T-cell (primary cell): ENCODE data around the gene OR6X1. TPM values are rescaled to one million over a fixed set of nuclear protein-coding genes. Genes with fewer than 3 reads are reported as not detected.
"Not testable (repeated sequence)": the region's sequence is repeated elsewhere in the genome, so short reads cannot be mapped to it uniquely, and the experiment has no call there.

ENCODE experiments used
- ATAC-seq, 4 experiments: fragments of 200-7000 bp in 3 of 4; fragments of 150-1000 bp in 1 of 4; cut with Tn5 transposase; replicated peaks in 1 of 4; 1 replicate in 3 of 4; 2 replicates in 1 of 4; pipeline ENCODE4 v1.10.0; 2021; ENCODE audit warnings: moderate library complexity in 3 of 4, mild to moderate bottlenecking in 2 of 4, moderate number of reproducible peaks in 1 of 4
- CTCF ChIA-PET, 2 donors: fragments of 300-600 bp; sonication (Branson Sonifier 250); formaldehyde crosslinking; loops; one replicate each; lab custom pipeline; 2022; ENCODE audit warnings: antibody characterized with exemption in 2 of 2; lab: Charles Lee
- POLR2A ChIA-PET, 2 donors: fragments of 300-600 bp; sonication (Branson Sonifier 250); formaldehyde crosslinking; loops; one replicate each; lab custom pipeline; 2022; ENCODE audit warnings: antibody characterized with exemption in 2 of 2; lab: Charles Lee
- DNase-seq, 35 experiments: peaks; one replicate each; pipeline versions ENCODE4 v3.0.0 to v3.0.0-alpha.2; 2013 to 2023
- H3K27ac ChIP-seq: one replicate; pipeline ENCODE4 v1.5.1; 2013; ENCODE audit warnings: low read length
- H3K27me3 ChIP-seq, 2 experiments: replicated peaks in 1 of 2; 1 replicate in 1 of 2; 2 replicates in 1 of 2; pipeline versions ENCODE4 v1.6.1 to v1.7.0; 2013; ENCODE audit warnings: low read length in 1 of 2, mixed read lengths in 1 of 2; ENCODE audit not compliant: control insufficient read depth in 2 of 2, insufficient read depth in 2 of 2; ENCODE audit errors: extremely low read depth in 1 of 2
- H3K36me3 ChIP-seq, 2 donors: 1 replicate in 1 of 2; 2 replicates in 1 of 2; pipeline versions ENCODE4 v1.6.1 to v1.7.0; 2013; ENCODE audit warnings: low read length in 1 of 2; ENCODE audit not compliant: control insufficient read depth in 2 of 2, insufficient read depth in 1 of 2; ENCODE audit errors: extremely low read depth in 1 of 2
- H3K4me1 ChIP-seq, 2 experiments: 1 replicate in 1 of 2; 2 replicates in 1 of 2; pipeline versions ENCODE4 v1.6.1 to v1.7.0; 2013; ENCODE audit warnings: low read length in 2 of 2, mixed read lengths in 1 of 2; ENCODE audit not compliant: insufficient read depth in 2 of 2, control insufficient read depth in 1 of 2; ENCODE audit errors: extremely low read depth in 1 of 2
- H3K4me3 ChIP-seq, 2 donors: 1 replicate in 1 of 2; 2 replicates in 1 of 2; pipeline versions ENCODE4 v1.5.1 to v1.7.0; 2013; ENCODE audit warnings: mild to moderate bottlenecking in 2 of 2, low read length in 1 of 2, moderate library complexity in 1 of 2; ENCODE audit not compliant: control insufficient read depth in 1 of 2; ENCODE audit errors: extremely low read depth in 1 of 2
- H3K9me3 ChIP-seq: 2 replicates; pipeline ENCODE4 v1.7.0; 2013
- H3K27ac Mint-ChIP-seq, 2 donors: one replicate each; pipeline ENCODE4 v1.8.0; 2020 to 2021; ENCODE audit warnings: mild to moderate bottlenecking in 2 of 2, mixed read lengths in 2 of 2
- H3K27me3 Mint-ChIP-seq, 2 donors: one replicate each; pipeline ENCODE4 v1.8.0; 2021 to 2022; ENCODE audit warnings: mixed read lengths in 2 of 2
- H3K36me3 Mint-ChIP-seq: one replicate; pipeline ENCODE4 v1.8.0; 2021; ENCODE audit warnings: mixed read lengths
- H3K4me1 Mint-ChIP-seq, 3 donors: one replicate each; pipeline ENCODE4 v1.8.0; 2020 to 2022; ENCODE audit warnings: mixed read lengths in 3 of 3, mild to moderate bottlenecking in 1 of 3
- H3K4me3 Mint-ChIP-seq, 3 donors: one replicate each; pipeline ENCODE4 v1.8.0; 2020 to 2022; ENCODE audit warnings: mild to moderate bottlenecking in 3 of 3, mixed read lengths in 3 of 3, moderate library complexity in 3 of 3
- H3K9me3 Mint-ChIP-seq, 3 donors: one replicate each; pipeline ENCODE4 v1.8.0; 2020 to 2022; ENCODE audit warnings: mixed read lengths in 3 of 3
- WGBS: methylation state at CpG from one replicate; pipeline ENCODE4 v1.1.5; 2013; ENCODE audit warnings: missing lambda C conversion rate; ENCODE audit not compliant: insufficient coverage; 5-methylcytosine and 5-hydroxymethylcytosine counted together
- total RNA-seq, 35 experiments: library from RNA in 6 of 35; stranded (reverse) in 6 of 35; fragments of 120-200 nt in 1 of 35; gene quantifications; one replicate each; pipeline versions ENCODE4 v1.2.1 to v1.2.4 and lab custom pipeline; 2013 to 2026

OR6X1 gene
- total RNA-seq, 5 donors from 2014 or later (not counting 1 experiment from before 2014, with no cell fraction given) = not detected

GRCh38 chr11:123760894-123761293, 6.6 kb upstream of the OR6X1 start:
- Histone ChIP-seq H3K4me1 (no peaks in the 10 kb centered on the region), H3K4me3 (no peak overlapping the region), H3K27me3 (peaks cover 0 to 7% of the 10 kb centered on the region in 2 experiments), H3K9me3 (peaks cover 3% of the 10 kb centered on the region), H3K36me3 (no peaks in the 10 kb centered on the region), H3K27ac (no peak overlapping the region)
- no CpG with 5 or more reads among the region's 1 CpG for WGBS
- Mint-ChIP-seq H3K4me3 (no peak overlapping the region), H3K27me3 (peaks cover 18 to 24% of the 10 kb centered on the region in 2 donors), H3K4me1 (no peaks in the 10 kb centered on the region), H3K9me3 (peaks cover 13 to 25% (median 17%) of the 10 kb centered on the region in 3 donors), H3K36me3 (peaks cover 8% of the 10 kb centered on the region), H3K27ac (no peak overlapping the region)
- CTCF ChIA-PET = no interaction called here
- DNase-seq (no peak), ATAC-seq (no peak)
- POLR2A ChIA-PET = no interaction called here

DNA sequence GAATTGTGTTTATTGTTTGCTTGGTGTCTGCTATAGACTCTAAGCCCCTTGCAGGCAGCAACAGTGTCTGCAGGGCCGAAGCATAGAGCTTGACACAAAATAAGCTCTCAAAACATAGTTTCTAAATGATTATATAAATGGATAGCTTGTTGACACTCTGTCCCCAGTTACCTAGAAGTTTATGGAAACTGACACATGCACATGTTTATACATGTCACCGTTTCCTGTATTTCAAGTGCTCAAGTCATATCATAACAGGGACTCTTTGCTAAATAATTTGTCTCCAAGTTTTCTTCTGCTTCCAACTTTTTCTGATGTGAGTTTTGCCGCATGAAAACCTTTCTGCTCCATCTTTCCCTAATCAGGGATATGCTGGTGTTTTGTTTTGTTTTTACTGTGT, 3.7 kb upstream of the OR6X1 start:
- Histone ChIP-seq H3K9me3 (peaks cover 3% of the 10 kb centered on the region), H3K4me1 (no peaks in the 10 kb centered on the region), H3K36me3 (no peaks in the 10 kb centered on the region), H3K27ac (no peak overlapping the region), H3K27me3 (peaks cover 0 to 7% of the 10 kb centered on the region in 2 experiments), H3K4me3 (no peak overlapping the region)
- ChIA-PET POLR2A (no interaction called here), CTCF (no interaction called here)
- Mint-ChIP-seq H3K36me3 (peaks cover 8% of the 10 kb centered on the region), H3K9me3 (peaks cover 8 to 12% (median 9%) of the 10 kb centered on the region in 3 donors), H3K4me1 (no peaks in the 10 kb centered on the region), H3K27ac (no peak overlapping the region), H3K4me3 (no peak overlapping the region), H3K27me3 (peaks cover 15 to 28% of the 10 kb centered on the region in 2 donors)
- no CpG with 5 or more reads among the region's 3 CpGs for WGBS
- ATAC-seq (no peak), DNase-seq (no peak)

DNA sequence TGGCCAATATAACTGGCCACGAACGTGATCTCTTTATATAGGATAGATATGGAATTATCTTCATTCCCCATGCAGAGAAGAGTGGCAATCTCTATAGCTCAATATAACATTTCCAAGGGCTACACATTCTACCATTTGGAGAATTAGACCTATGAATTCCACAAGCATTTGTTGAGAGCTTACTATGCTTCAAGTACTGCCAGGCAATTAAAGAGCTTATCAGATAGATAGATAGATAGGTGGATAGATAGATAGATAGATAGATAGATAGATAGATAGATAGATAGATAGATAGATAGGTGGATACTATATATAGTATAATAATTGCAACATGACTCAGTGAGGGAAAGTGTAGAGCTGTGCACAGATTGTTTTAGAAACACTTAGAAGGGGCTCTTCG, 1.5 kb upstream of the OR6X1 start:
- H3K27ac ChIP-seq = no peak overlapping the region
- Mint-ChIP-seq H3K27ac (no peak overlapping the region), H3K27me3 (peaks cover 30 to 49% of the 10 kb centered on the region in 2 donors), H3K9me3 (no peaks in the 10 kb centered on the region), H3K4me1 (no peaks in the 10 kb centered on the region), H3K36me3 (peaks cover 2% of the 10 kb centered on the region), H3K4me3 (no peak overlapping the region)
- DNase-seq (no peak), ATAC-seq (no peak)
- no peaks in the 10 kb centered on the region for H3K36me3 ChIP-seq
- no peaks in the 10 kb centered on the region for H3K4me1 ChIP-seq
- H3K27me3 ChIP-seq = peaks cover 0 to 3% of the 10 kb centered on the region in 2 experiments
- CTCF ChIA-PET = interaction anchor here in 1 of 2 donors (0.6 kb wide), 2 partner anchors 43 to 102 kb away, joined by 3 to 6 read pairs; no protein-coding TSS in a partner anchor
- no peaks in the 10 kb centered on the region for H3K9me3 ChIP-seq
- no peak overlapping the region for H3K4me3 ChIP-seq
- POLR2A ChIA-PET = no interaction called here
- WGBS = 100% methylated on average over 1 of the region's 3 CpGs

DNA sequence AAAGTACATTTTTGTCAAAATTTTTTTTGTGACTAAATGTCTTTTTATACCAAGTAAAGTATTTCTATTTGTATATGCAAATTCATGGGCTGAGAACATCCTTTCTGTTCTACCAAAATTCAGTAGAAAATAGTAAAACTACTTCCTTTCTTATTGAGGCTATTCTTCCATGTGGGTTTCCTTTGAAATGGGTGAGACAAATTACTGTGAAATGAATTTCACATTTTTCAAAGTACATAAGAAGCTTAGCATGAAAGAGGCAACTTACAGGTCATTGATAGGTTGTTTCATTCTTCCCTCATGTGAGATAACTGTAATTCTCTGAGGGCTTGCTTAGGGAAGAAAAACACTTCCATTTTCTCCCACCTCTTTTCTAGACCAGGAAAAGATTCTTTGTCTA, 1.0 kb upstream of the OR6X1 start:
- Mint-ChIP-seq H3K9me3 (no peaks in the 10 kb centered on the region), H3K27ac (no peak overlapping the region), H3K4me3 (no peak overlapping the region), H3K36me3 (peaks cover 2% of the 10 kb centered on the region), H3K27me3 (peaks cover 34 to 49% of the 10 kb centered on the region in 2 donors), H3K4me1 (no peaks in the 10 kb centered on the region)
- DNase-seq (no peak), ATAC-seq (no peak)
- H3K27me3 ChIP-seq = no peaks in the 10 kb centered on the region
- H3K27ac ChIP-seq = no peak overlapping the region
- no peaks in the 10 kb centered on the region for H3K9me3 ChIP-seq
- H3K4me3 ChIP-seq = no peak overlapping the region
- CTCF ChIA-PET = no interaction called here
- no peaks in the 10 kb centered on the region for H3K4me1 ChIP-seq
- POLR2A ChIA-PET = no interaction called here
- H3K36me3 ChIP-seq = no peaks in the 10 kb centered on the region

DNA sequence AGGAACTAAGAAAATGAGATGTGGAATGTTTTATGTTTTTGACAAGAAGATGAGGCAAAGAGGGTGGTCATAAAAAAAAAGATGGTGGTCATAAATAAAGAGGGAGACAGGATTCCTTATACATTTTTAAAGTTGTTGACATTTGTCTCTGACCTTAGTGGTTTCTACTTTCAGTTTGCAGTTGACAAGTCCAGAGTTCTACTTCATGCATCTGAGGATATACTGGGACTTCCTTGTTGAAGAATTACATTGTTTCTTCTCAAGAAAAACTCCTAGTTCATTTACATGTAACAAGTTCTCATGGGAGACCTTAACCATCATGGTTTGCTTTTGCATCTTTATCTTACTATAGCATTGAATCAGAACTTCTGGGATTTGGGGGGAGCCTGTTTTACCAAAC, 1.2 kb downstream of the OR6X1 start:
- Histone ChIP-seq H3K27me3 (no peaks in the 10 kb centered on the region), H3K36me3 (no peaks in the 10 kb centered on the region), H3K27ac (no peak overlapping the region), H3K4me1 (no peaks in the 10 kb centered on the region), H3K4me3 (no peak overlapping the region), H3K9me3 (no peaks in the 10 kb centered on the region)
- no peak overlapping the region for H3K4me3 Mint-ChIP-seq
- H3K4me1 Mint-ChIP-seq = no peaks in the 10 kb centered on the region
- ChIA-PET CTCF (no interaction called here), POLR2A (no interaction called here)
- ATAC-seq (no peak), DNase-seq (no peak)
- no peaks in the 10 kb centered on the region for H3K9me3 Mint-ChIP-seq
- H3K27ac Mint-ChIP-seq = no peak overlapping the region
- H3K27me3 Mint-ChIP-seq = peaks cover 44 to 58% of the 10 kb centered on the region in 2 donors
- H3K36me3 Mint-ChIP-seq = peaks cover 2% of the 10 kb centered on the region

GRCh38 chr11:123751781-123752180, 2.5 kb downstream of the OR6X1 start:
- H3K4me3 Mint-ChIP-seq = no peak overlapping the region
- Histone ChIP-seq H3K36me3 (no peaks in the 10 kb centered on the region), H3K4me3 (no peak overlapping the region), H3K27ac (no peak overlapping the region), H3K9me3 (no peaks in the 10 kb centered on the region), H3K4me1 (no peaks in the 10 kb centered on the region), H3K27me3 (no peaks in the 10 kb centered on the region)
- CTCF ChIA-PET = no interaction called here
- POLR2A ChIA-PET = no interaction called here
- peaks cover 47 to 54% of the 10 kb centered on the region in 2 donors for H3K27me3 Mint-ChIP-seq
- no peaks in the 10 kb centered on the region for H3K9me3 Mint-ChIP-seq
- no peaks in the 10 kb centered on the region for H3K4me1 Mint-ChIP-seq
- DNase-seq (no peak), ATAC-seq (no peak)
- peaks cover 2% of the 10 kb centered on the region for H3K36me3 Mint-ChIP-seq
- no CpG with 5 or more reads among the region's 1 CpG for WGBS
- H3K27ac Mint-ChIP-seq = no peak overlapping the region

DNA sequence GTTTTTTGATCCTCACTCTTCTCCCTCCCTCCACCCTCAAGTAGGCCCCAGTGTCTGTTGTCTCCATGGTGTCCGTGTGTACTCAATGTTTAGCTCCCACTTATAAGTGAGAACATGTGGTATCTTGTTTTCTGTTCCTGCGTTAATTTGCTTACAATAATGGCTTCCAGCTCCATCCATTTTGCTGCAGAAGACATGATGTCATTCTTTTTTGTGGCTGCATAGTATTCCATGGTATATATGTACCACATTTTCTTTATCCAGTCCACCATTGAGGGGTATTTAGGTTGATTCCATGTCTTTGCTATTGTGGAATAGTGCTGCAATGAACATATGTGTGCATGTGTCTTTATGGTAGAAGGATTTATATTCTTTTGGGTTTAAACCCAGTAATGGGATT, 6.0 kb downstream of the OR6X1 start:
- H3K27ac Mint-ChIP-seq, ATAC-seq, CTCF ChIA-PET, H3K9me3 Mint-ChIP-seq, DNase-seq, H3K36me3 ChIP-seq, POLR2A ChIA-PET, H3K27me3 ChIP-seq, H3K4me3 ChIP-seq, H3K4me3 Mint-ChIP-seq, H3K36me3 Mint-ChIP-seq, H3K27ac ChIP-seq, H3K9me3 ChIP-seq, H3K4me1 ChIP-seq, H3K4me1 Mint-ChIP-seq: not testable (repeated sequence)
- WGBS = no CpG with 5 or more reads among the region's 2 CpGs
- peaks cover 47 to 50% of the 10 kb centered on the region in 2 donors for H3K27me3 Mint-ChIP-seq
